Upper lobe of right lung (tissue), 1 donor: Measurements from ENCODE around the gene SLC2A13. TPM values are rescaled to one million over a fixed set of nuclear protein-coding genes. Genes with fewer than 3 reads are reported as not detected.
"Not testable (repeated sequence)": the region's sequence is repeated elsewhere in the genome, so short reads cannot be mapped to it uniquely, and the experiment has no call there.

ENCODE experiments used
- ATAC-seq: fragments of 200-7000 bp; cut with Tn5 transposase; one replicate; pipeline ENCODE4 v1.9.1; 2020; ENCODE audit warnings: mild to moderate bottlenecking, moderate library complexity
- DNase-seq: peaks from one replicate; pipeline ENCODE4 v3.0.0-alpha.2; 2020
- H3K27ac ChIP-seq: fragments of 200-600 bp; one replicate; pipeline ENCODE4 v1.8.0; 2022
- H3K27me3 ChIP-seq: fragments of 200-600 bp; one replicate; pipeline ENCODE4 v1.8.0; 2022; ENCODE audit warnings: mild to moderate bottlenecking
- H3K36me3 ChIP-seq: fragments of 200-600 bp; one replicate; pipeline ENCODE4 v1.8.0; 2022
- H3K4me1 ChIP-seq: fragments of 200-600 bp; one replicate; pipeline ENCODE4 v1.8.0; 2022
- H3K4me3 ChIP-seq: fragments of 200-600 bp; one replicate; pipeline ENCODE4 v1.8.0; 2022; ENCODE audit warnings: mild to moderate bottlenecking
- H3K9me3 ChIP-seq: fragments of 200-600 bp; one replicate; pipeline ENCODE4 v1.8.0; 2022
- intact Hi-C: fragments of 100-400 bp; cut with DNase I; formaldehyde crosslinking; loops from one replicate; pipeline ENCODE4 v1.11.0; 2022
- total RNA-seq: library from RNA; stranded (reverse); fragmentation: NEBNext Ultra II Directional; extraction: Animal tissue kit (Norgen Biotek cat#: 25700); gene quantifications from one replicate; pipeline ENCODE4 v1.2.1, GENCODE V29; 2021
- TF ChIP-seq, protein P1 (sequence below): fragments of 200-600 bp; IDR thresholded peaks from one replicate; pipeline ENCODE4 v1.8.0; 2022; ENCODE audit warnings: antibody characterized with exemption
- donor health status: DM: no; HTN: yes; CAD: no; lungs with severe emphysema.

SLC2A13 gene
- total RNA-seq, 1 donor from 2014 or later = 11.3 TPM

DNA sequence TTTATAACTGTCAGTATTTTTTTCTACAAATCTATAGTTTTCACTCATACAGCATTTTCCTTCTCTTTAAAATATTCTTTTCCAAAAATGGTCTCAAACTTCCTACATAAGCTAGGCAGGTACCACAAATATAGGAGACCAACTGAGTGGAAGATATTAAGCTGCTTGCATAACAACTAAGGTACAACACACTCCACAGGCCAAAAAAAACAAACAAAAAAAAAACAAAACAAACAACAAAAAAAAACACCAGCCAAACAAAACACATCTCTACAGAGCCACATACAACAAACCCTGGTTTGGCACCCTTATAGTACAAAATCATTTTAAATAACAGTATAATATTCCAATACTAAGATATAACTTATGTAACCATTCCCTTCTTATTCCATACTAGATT, 50.1 kb downstream of the SLC2A13 start:
- intact Hi-C loops = no loop called here
- H3K9me3 ChIP-seq = no peaks in the 10 kb centered on the region
- H3K4me1 ChIP-seq = peaks cover 3% of the 10 kb centered on the region
- H3K27ac ChIP-seq = no peak overlapping the region
- ATAC-seq = no peak
- DNase-seq = no peak
- TF ChIP-seq, protein P1, sequence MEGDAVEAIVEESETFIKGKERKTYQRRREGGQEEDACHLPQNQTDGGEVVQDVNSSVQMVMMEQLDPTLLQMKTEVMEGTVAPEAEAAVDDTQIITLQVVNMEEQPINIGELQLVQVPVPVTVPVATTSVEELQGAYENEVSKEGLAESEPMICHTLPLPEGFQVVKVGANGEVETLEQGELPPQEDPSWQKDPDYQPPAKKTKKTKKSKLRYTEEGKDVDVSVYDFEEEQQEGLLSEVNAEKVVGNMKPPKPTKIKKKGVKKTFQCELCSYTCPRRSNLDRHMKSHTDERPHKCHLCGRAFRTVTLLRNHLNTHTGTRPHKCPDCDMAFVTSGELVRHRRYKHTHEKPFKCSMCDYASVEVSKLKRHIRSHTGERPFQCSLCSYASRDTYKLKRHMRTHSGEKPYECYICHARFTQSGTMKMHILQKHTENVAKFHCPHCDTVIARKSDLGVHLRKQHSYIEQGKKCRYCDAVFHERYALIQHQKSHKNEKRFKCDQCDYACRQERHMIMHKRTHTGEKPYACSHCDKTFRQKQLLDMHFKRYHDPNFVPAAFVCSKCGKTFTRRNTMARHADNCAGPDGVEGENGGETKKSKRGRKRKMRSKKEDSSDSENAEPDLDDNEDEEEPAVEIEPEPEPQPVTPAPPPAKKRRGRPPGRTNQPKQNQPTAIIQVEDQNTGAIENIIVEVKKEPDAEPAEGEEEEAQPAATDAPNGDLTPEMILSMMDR = no peak
- no peak overlapping the region for H3K4me3 ChIP-seq
- H3K27me3 ChIP-seq = no peaks in the 10 kb centered on the region
- no peaks in the 10 kb centered on the region for H3K36me3 ChIP-seq

DNA sequence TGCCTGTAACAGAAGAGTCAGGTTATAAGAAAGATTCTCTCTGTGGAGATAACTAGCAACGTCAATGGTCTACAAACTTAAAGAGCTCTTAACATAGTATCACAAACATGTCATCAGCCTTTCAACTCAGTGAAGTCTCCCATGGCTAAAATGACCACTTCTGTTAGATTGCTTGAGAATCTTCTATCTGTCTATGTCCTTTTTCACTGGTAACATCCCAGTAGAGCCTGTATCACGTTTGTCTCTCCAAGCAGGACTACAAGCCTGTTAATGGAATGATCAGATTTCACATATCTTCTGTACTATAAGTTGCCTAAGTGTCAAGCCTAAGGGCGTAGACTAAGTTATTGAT, 50.7 kb downstream of the SLC2A13 start:
- ATAC-seq (no peak), DNase-seq (no peak)
- no peaks in the 10 kb centered on the region for H3K27me3 ChIP-seq
- H3K4me3 ChIP-seq = no peak overlapping the region
- intact Hi-C loops = no loop called here
- H3K36me3 ChIP-seq = no peaks in the 10 kb centered on the region
- TF ChIP-seq, protein P1 = no peak
- peaks cover 3% of the 10 kb centered on the region for H3K4me1 ChIP-seq
- H3K27ac ChIP-seq = no peak overlapping the region
- no peaks in the 10 kb centered on the region for H3K9me3 ChIP-seq

DNA sequence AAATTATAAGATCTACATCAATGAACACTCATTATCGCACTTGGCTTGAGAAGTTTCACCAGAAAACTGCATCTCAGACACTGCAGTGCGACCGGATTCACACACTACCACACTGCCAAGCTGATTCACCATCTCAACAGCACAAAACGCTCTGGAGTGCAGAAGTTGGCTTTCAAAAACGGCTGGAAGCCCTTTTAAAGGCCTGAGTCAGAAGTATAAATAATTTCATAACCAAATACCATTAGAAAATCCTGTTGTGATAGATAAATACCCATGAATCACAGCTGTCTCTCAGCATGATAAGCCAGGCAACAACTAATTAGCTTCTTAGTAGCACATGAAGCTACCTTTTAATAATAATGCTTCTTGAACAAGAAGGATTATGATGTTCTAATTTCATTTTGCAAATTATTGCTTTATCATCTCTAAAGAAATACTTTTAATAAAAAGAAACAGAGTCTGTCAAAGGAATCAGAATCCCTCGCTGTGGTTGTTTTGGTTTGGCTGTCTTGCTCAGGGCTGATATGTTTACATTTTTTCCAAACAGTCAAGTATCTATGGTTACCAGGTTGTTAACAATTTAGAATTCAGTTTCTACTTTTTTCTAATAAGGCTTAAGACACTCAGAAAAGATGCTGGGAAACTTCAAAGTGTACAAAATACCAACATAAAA, 51.2 kb downstream of the SLC2A13 start:
- Histone ChIP-seq H3K27me3 (no peaks in the 10 kb centered on the region), H3K27ac (no peak overlapping the region), H3K4me3 (no peak overlapping the region), H3K36me3 (no peaks in the 10 kb centered on the region), H3K4me1 (peaks cover 3% of the 10 kb centered on the region), H3K9me3 (no peaks in the 10 kb centered on the region)
- ATAC-seq (peak; percentile 31), DNase-seq (no peak)
- TF ChIP-seq, protein P1 = no peak
- intact Hi-C loops = no loop called here

DNA sequence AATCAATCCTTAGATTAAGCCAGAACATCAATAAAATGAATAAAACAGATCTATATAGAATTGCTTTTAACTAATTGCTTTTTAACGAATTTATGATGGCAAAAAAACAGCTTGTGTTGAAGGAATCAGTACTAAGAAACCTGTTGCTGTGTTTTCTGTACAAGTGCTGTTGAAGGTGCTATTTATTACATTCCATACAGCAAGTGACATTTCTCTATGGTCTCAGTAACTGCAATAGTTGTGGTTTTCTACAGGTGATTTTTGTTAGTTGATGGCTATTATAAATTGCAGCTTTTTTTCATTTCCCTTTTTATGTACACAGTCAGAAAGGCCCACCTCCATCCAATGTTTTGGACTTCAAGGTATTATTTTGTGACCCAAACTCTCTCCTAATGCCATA, 56.6 kb downstream of the SLC2A13 start:
- intact Hi-C loops = no loop called here
- H3K27ac ChIP-seq = no peak overlapping the region
- no peaks in the 10 kb centered on the region for H3K36me3 ChIP-seq
- DNase-seq = no peak
- H3K4me1 ChIP-seq = no peaks in the 10 kb centered on the region
- ATAC-seq = no peak
- TF ChIP-seq, protein P1 = no peak
- H3K4me3 ChIP-seq = no peak overlapping the region
- H3K27me3 ChIP-seq = no peaks in the 10 kb centered on the region
- H3K9me3 ChIP-seq = no peaks in the 10 kb centered on the region

DNA sequence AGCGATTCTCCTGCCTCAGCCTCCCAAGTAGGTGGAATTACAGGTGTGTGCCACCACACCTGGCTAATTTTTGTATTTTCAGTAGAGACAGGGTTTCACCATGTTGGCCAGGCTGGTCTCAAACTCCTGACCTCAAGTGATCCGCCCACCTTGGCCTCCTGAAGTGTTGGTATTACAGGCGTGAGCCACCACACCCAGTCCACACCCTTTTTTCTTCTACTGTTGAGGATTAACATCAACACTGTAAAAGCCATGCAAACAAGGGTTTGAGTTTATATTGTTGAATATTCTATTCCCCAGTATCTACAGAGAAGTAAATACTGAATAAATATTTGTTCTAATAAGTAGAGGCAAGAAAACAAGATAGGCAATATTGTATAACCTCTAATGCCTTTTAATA, 58.9 kb downstream of the SLC2A13 start:
- H3K9me3 ChIP-seq, H3K4me1 ChIP-seq, intact Hi-C loops, H3K27me3 ChIP-seq, H3K27ac ChIP-seq, DNase-seq, H3K4me3 ChIP-seq, H3K36me3 ChIP-seq, ATAC-seq: not testable (repeated sequence)

DNA sequence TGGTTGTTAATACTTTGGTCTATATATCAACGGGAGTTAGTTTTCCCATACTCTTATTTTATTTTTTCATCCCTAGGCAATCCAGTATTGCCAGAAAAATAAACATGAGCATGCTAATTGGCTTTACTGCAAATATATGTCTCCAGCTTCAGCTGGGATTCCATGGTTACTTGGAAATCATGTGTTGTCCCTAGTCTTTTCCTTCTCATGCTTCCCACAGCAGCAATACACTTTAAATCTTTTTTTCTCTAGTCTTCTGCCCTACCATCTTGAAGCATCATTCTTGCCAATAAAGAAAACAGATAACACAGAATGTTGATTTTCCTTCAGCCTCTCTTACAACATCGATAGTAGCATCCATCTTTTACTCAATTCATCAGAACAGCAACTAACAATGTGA, 60.2 kb downstream of the SLC2A13 start:
- Histone ChIP-seq H3K4me3 (no peak overlapping the region), H3K27me3 (no peaks in the 10 kb centered on the region), H3K27ac (no peak overlapping the region), H3K4me1 (no peaks in the 10 kb centered on the region), H3K9me3 (no peaks in the 10 kb centered on the region), H3K36me3 (no peaks in the 10 kb centered on the region)
- intact Hi-C loops = no loop called here
- DNase-seq (no peak), ATAC-seq (no peak)
- TF ChIP-seq, protein P1 = no peak
